HG03575 (cell line): ENCODE results near the gene MYO5C.
"Not testable (repeated sequence)": the region's sequence is repeated elsewhere in the genome, so short reads cannot be mapped to it uniquely, and the experiment has no call there.

Source experiments
- ATAC-seq: cut with Tn5 transposase; IDR thresholded peaks from one replicate; pipeline ENCODE4 v1.9.1; 2021; ENCODE audit not compliant: unreplicated experiment, insufficient number of reproducible peaks, low FRiP score; ENCODE audit errors: extremely low read depth

MYO5C gene

DNA sequence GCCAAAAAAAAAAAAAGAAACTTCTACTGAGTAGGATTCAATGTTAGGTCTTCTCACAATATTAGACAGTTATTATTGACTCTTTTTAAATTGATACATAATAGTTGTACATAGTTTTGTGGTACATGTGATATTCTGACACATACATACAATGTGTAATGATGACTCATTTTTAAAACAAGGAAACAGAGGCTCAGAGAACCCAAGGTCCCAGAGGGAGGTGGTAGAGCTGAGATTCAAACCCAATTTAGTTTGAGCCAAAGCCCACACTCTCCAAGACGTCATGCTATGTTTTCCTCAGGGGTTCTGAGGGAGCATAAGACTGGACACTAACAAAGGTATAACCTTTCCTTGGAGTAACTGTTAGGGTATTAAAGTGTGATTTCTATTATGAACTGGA is 40.6 kb downstream of the MYO5C start:
- no peak for ATAC-seq

DNA sequence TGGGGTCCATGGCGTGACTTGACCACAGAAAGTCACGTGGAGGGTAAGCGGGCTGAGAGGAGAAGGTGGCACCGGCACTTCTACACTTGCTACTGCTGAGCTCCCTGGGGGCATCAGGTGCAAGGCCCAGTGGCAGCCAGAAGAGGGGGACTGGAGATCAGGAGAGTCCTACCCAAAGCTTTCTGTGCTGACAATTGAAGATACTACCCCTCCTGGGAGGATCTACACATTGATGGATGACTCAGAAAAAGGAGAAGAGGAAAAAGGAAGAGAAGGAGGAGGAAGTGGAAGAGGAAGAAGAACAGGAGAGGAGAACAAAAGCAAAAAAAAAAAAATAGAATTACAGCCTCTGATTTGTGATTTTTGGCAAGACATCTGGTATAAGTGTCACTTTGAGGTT is 41.2 kb downstream of the MYO5C start:
- no peak for ATAC-seq

DNA sequence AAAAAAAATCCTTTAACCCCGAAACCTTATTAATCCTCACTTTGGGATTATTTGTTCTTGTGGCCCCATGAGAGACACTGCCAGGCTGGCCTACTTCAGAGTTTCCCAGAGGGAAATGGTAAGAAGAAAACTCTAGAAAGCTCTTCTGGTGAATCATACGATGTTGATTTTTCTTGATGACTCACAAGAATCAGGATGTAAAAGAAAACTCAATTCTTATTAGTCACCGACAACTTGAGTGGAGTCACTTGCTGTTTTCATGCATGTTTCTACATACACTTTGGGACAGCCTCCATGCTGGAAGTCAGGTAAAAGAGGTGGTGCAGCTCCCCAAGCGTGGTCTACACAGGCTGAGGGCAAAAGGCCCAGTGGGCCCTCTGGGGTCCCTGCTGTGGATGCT is 42.8 kb downstream of the MYO5C start:
- no peak for ATAC-seq

DNA sequence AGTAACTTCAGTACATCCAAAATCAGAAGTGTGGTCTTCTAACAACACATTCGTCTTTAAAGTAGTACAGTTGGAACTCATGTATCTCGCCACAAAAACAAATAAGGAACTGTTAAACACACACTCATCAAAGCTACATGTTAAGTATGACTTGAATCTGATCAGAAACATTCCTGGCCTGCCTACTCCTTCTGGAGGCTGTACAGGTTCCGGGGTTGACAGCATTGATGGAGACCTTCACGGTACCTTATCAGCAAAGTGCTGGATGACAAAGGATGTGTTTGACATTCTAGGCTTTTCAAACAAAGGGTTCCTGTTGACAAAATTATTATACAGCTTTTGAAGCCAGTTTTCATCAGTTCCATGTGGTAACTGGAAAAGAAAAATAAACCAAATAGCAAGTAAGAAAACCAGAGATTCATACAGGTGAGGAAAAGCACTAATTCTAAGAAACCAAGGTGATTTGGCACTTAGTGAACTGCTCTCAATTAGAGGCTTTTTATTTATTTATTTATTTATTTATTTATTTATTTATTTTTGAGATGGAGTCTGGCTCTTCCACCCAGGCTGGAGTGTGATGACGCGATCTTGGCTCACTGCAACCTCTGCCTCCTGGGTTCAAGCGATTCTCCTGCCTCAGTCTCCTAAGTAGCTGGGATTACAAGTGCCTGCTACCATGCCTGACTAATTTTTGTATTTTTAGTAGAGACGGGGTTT is 44.3 kb downstream of the MYO5C start:
- ATAC-seq: no peak

DNA sequence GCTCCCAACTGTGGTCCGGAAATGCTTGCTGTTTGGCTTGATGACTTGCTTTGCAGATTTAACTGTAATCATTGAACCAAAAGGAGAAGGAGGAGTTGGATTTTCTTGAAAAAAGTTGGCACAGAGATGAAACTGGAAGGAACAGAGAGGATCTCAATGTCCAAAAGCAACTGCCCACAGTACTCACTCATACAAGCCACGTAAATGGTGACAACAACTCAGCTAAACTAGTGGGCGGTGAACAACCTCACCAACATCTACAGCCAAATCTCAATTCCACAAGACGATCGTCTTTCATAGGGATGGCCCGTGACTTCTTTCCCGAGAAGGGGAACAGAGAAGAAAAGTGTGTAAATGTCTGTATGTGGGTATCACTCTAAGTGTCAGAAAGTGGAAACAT is 48.1 kb downstream of the MYO5C start:
- no peak for ATAC-seq

DNA sequence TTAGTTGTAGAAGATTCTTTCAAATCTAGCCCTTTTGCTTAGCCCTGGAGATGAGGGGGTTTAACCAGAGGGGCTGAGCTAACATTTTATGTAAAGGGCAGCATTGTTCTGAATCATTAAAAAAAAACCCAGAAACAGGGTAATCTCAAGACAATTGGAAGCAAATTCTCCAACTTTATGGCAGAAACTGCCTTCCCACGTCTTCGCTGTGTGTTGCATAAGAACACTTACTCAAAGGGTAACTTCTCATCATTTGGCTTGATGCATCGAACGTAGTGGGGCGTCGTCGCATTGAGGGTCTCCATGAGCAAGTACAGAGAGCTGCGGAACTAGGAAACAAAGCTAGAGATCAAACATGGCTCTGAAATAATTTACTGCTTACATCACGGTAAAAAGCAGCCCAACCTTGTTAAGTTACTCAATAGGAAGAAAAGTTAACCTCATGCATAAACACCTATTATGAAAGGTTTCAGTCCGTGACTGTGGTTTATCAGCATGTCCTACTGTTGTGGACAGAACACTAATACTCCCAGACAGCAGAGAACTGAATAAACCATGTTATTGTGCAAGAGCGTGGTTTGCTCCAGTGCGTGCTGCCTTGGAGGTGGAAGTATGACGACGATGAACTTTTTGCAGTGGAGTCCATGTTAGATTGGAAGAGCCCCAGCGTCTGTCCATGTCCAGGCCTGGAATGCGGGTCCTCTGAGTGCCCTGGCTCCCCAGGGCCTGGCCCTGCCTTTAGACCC is 48.7 kb downstream of the MYO5C start:
- no peak for ATAC-seq

DNA sequence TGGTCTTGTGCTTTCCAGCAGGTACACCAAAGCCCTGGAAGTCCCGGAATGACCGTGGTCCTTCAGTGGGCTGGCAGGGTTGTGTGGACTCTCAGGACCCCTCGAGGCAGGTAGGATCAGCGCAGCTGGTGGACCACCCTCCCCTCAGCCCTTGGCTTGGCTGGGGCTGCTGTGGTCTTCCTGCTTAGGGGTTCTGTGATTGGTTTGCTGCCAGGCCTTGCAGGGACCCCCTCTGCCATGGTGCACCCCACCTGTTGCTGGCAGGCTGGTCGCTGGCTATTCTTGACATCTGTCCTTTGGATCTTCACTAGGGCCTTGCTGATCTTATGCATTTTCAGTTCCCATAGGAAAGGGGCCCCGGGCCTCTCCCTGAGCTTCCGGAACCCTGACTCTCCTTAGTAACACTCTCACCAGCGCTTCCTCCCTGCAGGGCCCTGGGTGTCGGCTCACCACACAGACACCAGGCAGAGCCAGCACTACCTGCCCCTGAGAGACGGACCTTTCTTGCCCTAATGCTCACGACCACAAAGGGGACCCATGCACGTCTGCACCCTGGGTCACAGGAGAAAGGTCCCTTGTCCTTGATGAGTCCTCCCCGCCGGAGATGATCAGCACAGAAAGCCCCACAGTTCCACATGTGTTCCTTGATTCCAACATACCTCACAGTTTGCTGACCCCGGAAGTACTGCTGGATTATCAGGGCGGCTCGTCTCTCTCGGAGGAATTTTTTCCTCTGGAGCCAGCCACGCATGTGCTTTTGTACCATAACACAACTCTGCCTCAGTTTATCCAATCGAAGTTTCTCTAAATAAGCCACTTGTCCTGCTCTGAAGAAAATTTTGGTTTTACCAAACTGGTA is 51.7 kb downstream of the MYO5C start:
- ATAC-seq: no peak

DNA sequence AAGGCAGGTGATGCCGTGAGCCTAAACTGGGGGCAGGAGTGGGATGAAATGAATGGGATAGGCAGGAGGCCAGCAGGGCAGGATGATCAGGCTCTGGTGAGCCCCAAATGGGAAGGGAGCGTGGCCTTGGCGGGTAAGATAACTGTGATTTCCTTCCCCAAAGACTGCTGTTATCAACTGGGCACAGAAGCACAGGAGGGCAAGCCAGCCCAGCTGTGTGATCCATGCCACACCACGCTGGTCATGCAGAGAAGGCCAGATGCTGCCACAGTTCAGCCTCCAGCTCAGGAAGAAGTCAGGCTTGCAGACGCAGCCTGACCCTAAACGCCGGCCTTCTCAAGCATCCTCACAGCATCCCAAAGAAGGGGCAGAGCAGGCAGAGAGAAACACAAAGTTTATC is 52.3 kb downstream of the MYO5C start:
- ATAC-seq: no peak

DNA sequence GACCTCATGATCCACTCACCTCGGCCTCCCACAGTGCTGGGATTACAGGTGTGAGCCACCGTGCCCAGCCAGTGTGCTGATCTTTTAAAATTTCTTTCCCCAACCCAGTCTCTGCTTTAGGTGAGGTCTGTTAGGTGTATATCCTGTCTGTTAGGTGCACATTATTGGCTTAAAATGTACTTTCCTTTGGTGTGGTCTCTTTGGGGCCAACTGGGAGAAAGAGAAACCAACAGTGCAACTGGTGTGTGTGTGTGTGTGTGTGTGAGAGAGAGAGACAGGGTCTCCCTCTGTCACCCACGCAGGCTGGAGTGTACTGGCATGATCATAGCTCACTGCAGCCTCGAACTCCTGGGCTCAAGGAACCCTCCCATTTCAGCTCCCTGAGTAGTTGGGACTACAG is 54.1 kb downstream of the MYO5C start:
- no peak for ATAC-seq

DNA sequence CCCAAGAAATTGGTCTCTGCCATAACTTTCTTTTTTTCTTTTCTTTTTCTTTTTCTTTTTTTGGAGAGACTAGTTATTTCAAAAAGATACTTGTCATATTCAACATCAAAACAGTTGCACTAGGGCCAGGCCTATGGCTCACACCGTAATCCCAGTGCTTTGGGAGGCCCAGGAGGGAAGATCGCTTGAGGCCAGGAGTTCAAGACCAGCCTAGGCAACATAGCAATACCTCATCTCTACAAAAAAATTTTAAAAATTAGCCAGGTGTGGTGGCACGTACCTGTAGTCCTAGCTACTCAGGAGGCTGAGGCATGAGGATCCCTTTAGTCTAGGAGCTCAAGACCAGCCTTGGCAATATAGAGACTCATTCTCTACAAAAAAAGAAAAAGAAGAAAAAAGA is 55.4 kb downstream of the MYO5C start:
- no peak for ATAC-seq

DNA sequence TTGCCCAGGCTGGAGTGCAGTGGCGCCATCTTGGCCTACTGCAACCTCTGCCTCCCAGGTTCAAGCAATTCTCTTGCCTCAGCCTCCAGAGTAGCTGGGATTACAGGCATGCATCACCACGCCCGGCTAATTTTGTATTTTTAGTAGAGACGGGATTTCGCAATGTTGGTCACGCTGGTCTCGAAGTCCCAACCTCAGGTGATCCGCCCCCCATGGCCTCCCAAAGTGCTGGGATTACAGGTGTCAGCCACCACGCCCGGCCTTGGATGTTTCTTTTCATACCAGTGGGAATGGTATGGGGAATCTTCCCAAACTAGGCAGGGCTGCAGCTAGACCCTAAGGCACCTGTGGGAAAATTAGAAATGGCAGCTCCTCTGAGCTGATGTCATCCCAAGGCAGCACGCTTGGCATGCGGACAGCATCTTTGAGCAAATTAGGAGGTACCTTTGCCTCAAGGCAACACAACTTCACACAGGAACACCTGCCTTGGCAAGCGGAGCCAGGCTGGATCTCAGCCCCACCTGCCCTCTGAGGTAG is 56.5 kb downstream of the MYO5C start:
- ATAC-seq: not testable (repeated sequence)

DNA sequence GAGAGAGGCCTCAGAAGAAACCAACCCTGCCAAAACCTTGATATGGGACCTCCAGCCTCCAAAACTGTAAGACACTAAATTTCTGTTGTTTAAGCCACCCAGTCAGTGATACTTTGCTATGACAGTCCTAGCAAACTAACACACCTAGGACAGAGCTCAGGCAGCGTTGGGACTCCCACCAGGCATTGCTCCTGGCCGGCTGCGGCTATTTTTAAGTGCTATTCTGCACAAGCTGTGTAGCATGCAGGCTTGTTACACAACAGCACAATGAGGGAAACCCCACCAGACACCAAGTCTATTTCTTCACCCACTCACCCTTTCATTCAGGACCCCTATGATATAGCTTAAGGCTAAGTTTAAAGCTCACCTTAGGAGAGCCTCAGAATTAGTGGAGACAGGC is 57.5 kb downstream of the MYO5C start:
- no peak for ATAC-seq

DNA sequence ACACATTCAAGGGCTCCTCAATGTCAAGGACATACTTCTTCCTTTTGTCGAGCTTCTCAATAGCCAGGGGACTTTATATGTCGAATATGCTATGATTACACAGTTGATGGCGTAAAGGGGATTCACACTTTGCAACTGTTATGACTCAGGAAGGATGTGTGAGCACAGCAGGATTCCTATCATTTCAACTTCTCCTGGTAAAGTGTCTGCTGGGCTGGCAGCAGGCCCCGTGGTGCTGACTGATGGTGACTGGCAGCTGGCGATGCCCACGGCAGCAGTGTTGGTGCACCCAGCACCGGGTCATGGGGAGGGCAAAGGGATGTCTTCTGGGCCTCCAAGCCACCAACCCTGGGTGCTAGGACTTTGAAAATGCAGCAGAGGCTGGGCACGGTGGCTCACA is 59.6 kb downstream of the MYO5C start:
- no peak for ATAC-seq

DNA sequence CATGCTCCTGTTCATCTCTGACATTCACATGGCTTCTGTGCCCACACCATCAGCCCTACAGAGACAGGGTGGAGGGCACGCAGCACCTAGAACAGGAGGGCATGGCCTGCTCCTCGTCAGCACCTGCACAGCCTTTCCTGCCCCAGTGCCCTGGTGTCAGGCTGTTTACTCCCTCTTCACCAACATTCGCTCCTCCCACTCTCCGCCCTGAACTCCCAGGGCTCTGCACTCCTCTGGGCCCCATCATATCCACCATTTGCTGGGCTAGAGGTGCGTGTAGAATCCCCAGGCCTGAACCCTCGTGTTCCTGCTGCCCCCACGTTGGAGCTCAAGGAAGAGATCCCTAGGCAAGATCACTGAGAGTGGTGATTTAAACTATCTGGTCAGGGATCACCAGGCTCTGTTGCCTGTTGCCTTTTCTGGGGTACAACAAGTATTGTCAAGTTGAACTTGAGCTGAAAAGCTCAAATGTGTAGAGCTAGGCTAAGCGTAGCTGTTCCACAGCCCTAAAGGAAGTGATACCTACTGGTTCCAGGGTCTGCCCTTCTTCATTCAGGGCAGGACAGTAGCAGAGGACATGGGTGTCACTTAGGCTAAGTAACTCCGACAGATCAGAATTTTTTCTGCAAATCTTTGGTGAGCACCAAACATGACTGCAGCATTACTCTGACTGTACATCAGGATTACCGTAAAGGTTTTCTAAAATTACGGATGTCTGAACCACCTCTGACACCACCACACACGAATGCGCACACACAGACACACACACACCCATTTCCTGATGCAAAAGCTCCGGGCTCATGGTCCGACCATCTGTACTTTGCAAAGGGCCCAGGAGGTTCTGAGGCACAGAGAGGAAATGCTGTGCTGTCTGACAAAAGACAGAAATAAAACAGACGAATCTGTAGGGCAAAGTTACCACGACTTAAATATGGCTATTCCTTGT is 60.7 kb downstream of the MYO5C start:
- no peak for ATAC-seq

DNA sequence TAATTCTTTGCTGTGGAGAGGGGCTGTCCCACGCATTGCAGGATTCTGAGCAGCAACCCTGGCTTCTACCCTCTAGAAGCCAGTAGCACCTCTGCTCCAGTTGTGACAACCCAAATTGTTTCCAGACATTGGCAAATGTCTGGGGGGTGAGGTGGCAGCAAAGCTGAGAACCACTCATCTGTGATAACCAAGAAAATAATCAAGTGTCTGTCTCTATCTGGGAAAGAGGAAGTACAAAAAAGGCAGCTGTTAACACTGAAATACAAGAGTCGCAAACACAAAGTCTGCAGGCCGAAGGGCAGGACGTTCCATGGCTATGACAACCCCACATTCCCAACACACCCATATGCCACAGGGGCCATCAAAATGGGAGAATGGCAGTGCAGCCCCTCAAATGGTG is 62.2 kb downstream of the MYO5C start:
- ATAC-seq: no peak

DNA sequence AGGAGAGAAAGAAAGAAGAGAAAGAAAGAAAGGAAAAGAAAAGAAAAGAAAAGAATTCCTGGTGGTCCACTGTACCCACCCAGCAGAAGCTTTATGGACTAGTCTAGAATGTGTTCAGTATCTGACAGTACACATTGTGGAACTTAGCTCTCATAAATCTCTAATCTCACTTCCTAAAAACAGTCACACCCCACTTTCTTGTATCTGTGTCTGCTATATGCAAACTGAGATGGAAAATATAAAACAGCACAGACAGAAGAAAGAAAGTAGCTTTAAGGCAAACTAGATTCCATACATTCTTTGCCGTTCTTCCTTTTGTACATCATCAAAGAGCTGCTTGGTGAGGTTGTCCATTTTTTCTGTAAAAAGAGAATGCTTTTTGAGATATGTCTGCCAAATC is 63.3 kb downstream of the MYO5C start:
- peak; percentile 49 for ATAC-seq

DNA sequence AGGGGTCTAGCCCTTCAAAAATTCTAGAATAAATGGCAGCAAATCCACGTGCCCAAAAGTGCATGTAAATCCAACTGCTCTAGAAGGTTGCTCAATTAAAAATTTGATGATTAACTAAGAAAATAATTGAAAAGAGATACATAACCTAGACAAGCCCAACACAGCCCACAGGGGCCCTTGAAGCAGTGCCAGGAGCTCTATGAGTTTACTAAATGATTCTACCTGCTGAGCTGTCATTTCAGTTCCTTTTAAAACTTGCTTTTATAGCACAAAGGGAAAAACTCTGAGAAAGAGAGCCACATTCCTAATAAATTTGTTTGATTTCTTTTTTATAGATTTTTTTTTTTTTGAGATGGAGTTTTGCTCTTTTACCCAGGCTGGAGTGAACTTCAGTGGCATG is 65.5 kb downstream of the MYO5C start:
- ATAC-seq: no peak

DNA sequence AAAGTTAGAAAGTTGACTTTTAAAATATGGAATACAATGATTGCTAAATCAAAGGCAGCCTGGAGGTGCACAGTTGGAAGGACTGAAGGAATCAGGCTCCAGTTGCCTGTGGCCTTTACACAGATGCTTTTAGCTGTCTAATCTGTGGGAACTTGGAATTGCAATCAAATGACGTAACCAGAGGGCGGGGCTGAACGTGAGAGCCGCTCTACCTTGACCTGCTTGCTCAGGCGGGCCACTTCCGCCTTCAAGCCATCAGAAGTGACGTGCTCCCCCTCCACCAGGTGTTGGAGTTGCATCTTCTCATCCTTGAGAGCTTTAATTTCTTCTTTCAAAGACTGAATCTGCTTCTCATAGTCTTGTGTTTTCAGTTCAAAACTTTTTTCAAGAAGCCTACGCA is 66.7 kb downstream of the MYO5C start:
- ATAC-seq: no peak

DNA sequence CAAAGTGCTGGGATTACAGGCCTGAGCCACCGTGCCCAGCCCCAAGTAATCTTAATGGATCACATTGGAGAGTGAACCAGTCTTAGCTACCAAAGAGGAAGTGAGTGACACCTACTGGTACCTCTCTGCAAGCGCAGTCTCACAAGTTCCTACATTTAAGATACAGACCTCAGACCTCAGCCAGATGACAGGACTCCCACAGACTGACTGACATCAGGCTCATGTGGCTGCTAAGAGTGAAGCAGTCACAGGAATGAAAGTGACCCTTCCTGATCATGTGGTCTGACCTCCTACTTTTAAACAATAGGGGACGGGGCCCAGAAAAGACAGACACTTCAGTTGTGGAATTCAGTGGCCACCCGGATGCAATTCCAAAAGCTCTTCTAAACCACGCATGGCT is 68.1 kb downstream of the MYO5C start:
- peak; percentile 73 for ATAC-seq
